Activated CD8-positive, alpha-beta memory T cell treated with anti-CD3 and anti-CD28 coated beads, Interleukin-2, amount 10 ng/mL, durations not matched to agents 7 days and 5 days (primary cell): ENCODE results near the gene CDC37. TPM values are rescaled to one million over a fixed set of nuclear protein-coding genes. Genes with fewer than 3 reads are reported as not detected.
"Not testable (repeated sequence)": the region's sequence is repeated elsewhere in the genome, so short reads cannot be mapped to it uniquely, and the experiment has no call there.

Experiments
- ATAC-seq: fragments of 150-1000 bp; cut with Tn5 transposase; one replicate; pipeline ENCODE4 v1.10.0; 2021; ENCODE audit warnings: moderate library complexity
- CTCF ChIA-PET: fragments of 350-600 bp; sonication (Branson Sonifier 250); formaldehyde crosslinking; loops from one replicate; lab custom pipeline; 2021; ENCODE audit warnings: antibody characterized with exemption; lab: Charles Lee
- DNase-seq: peaks from one replicate; pipeline ENCODE4 v3.0.0-alpha.2; 2020
- H3K27ac Mint-ChIP-seq: one replicate; pipeline ENCODE4 v1.8.0; 2021; ENCODE audit warnings: mild to moderate bottlenecking, mixed read lengths
- H3K27me3 Mint-ChIP-seq: one replicate; pipeline ENCODE4 v1.8.0; 2021; ENCODE audit warnings: mixed read lengths
- H3K36me3 Mint-ChIP-seq: one replicate; pipeline ENCODE4 v1.8.0; 2021; ENCODE audit warnings: mild to moderate bottlenecking, mixed read lengths
- H3K4me1 Mint-ChIP-seq: one replicate; pipeline ENCODE4 v1.8.0; 2021; ENCODE audit warnings: mixed read lengths
- H3K4me3 Mint-ChIP-seq: one replicate; pipeline ENCODE4 v1.8.0; 2021; ENCODE audit warnings: mild to moderate bottlenecking, moderate library complexity, mixed read lengths
- H3K9me3 Mint-ChIP-seq: one replicate; pipeline ENCODE4 v1.8.0; 2022; ENCODE audit warnings: low read depth, mixed read lengths
- total RNA-seq, 2 experiments: library from RNA; stranded (reverse); gene quantifications; one replicate each; pipeline ENCODE4 v1.2.3, GENCODE V29; 2021

Gene CDC37
- total RNA-seq, 2 experiments from 2014 or later: 283 to 309 TPM

DNA sequence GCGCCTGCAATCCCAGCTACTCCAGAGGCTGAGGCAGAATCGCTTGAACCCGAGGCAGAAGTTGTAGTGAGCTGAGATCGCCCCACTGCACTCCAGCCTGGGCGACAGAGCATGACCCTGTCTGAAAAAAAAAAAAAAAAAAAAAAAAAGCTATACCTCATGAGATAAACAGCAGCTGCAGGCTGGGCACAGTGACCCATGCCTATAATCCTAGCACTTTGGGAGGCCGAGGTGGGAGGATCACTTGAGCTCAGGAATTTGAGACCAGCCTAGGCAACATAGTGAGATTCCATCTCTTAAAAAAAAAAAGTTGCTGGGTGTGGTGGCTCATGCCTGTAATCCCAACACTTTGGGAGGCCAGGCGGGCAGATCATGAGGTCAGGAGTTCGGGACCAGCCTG, 4.0 kb downstream of the CDC37 start:
- not testable (repeated sequence) for H3K27ac Mint-ChIP-seq, ATAC-seq, H3K27me3 Mint-ChIP-seq, H3K9me3 Mint-ChIP-seq, H3K4me3 Mint-ChIP-seq, DNase-seq
- peaks cover 30% of the 10 kb centered on the region for H3K36me3 Mint-ChIP-seq
- peaks cover 35% of the 10 kb centered on the region for H3K4me1 Mint-ChIP-seq
- CTCF ChIA-PET: interaction anchor here (1.6 to 23.2 kb wide), 5 partner anchors 8 to 140 kb away, joined by 4 to 1020 read pairs (median 33); partner anchors contain the start of gene PDE4A

- ATAC-seq (no peak), DNase-seq (no peak)
- no peaks in the 10 kb centered on the region for H3K27me3 Mint-ChIP-seq
- H3K36me3 Mint-ChIP-seq: peaks cover 33% of the 10 kb centered on the region
- no peaks in the 10 kb centered on the region for H3K9me3 Mint-ChIP-seq
- H3K27ac Mint-ChIP-seq: no peak overlapping the region
- H3K4me1 Mint-ChIP-seq: peaks cover 35% of the 10 kb centered on the region
- CTCF ChIA-PET: interaction anchor here (1.6 to 23.2 kb wide), 5 partner anchors 8 to 140 kb away, joined by 4 to 1020 read pairs (median 33); partner anchors contain the start of gene PDE4A
- no peak overlapping the region for H3K4me3 Mint-ChIP-seq
These were observed 4.5 kb downstream of the CDC37 start for GRCh38 chr19:10398819-10399218.

GRCh38 chr19:10395917-10396316, 7.4 kb downstream of the CDC37 start:
- peaks cover 20% of the 10 kb centered on the region for H3K4me1 Mint-ChIP-seq

GRCh38 chr19:10395436-10395835, 7.9 kb downstream of the CDC37 start:
- no peak overlapping the region for H3K4me3 Mint-ChIP-seq

More at GRCh38 chr19:10395917-10396316, 7.4 kb downstream of the CDC37 start:
- no peaks in the 10 kb centered on the region for H3K27me3 Mint-ChIP-seq
- no peaks in the 10 kb centered on the region for H3K9me3 Mint-ChIP-seq
- CTCF ChIA-PET: interaction anchor here (0.9 to 12.5 kb wide), 2 partner anchors 126 to 140 kb away, joined by 3 to 339 read pairs; partner anchors contain the start of gene MRPL4
- H3K27ac Mint-ChIP-seq: no peak overlapping the region
- H3K4me3 Mint-ChIP-seq: no peak overlapping the region
- peaks cover 34% of the 10 kb centered on the region for H3K36me3 Mint-ChIP-seq
- ATAC-seq: no peak
- DNase-seq: no peak

GRCh38 chr19:10395003-10395402, 8.3 kb downstream of the CDC37 start:
- H3K4me1 Mint-ChIP-seq: peaks cover 14% of the 10 kb centered on the region
- ATAC-seq (no peak), DNase-seq (no peak)
- peaks cover 38% of the 10 kb centered on the region for H3K36me3 Mint-ChIP-seq
- H3K27ac Mint-ChIP-seq: no peak overlapping the region
- CTCF ChIA-PET: interaction anchor here (1.2 to 12.5 kb wide), 2 partner anchors 14 to 139 kb away, joined by 3 to 339 read pairs; partner anchors contain the start of genes MRPL4 and TYK2
- no peaks in the 10 kb centered on the region for H3K27me3 Mint-ChIP-seq
- no peak overlapping the region for H3K4me3 Mint-ChIP-seq
- H3K9me3 Mint-ChIP-seq: no peaks in the 10 kb centered on the region

More at GRCh38 chr19:10395436-10395835, 7.9 kb downstream of the CDC37 start:
- H3K27ac Mint-ChIP-seq: no peak overlapping the region
- peaks cover 37% of the 10 kb centered on the region for H3K36me3 Mint-ChIP-seq
- H3K27me3 Mint-ChIP-seq: no peaks in the 10 kb centered on the region
- CTCF ChIA-PET: interaction anchor here (12.5 kb wide), 1 partner anchor 140 kb away, joined by 339 read pairs; the partner anchor contains the start of gene MRPL4
- ATAC-seq: no peak
- H3K9me3 Mint-ChIP-seq: no peaks in the 10 kb centered on the region
- DNase-seq: no peak
- peaks cover 18% of the 10 kb centered on the region for H3K4me1 Mint-ChIP-seq

DNA sequence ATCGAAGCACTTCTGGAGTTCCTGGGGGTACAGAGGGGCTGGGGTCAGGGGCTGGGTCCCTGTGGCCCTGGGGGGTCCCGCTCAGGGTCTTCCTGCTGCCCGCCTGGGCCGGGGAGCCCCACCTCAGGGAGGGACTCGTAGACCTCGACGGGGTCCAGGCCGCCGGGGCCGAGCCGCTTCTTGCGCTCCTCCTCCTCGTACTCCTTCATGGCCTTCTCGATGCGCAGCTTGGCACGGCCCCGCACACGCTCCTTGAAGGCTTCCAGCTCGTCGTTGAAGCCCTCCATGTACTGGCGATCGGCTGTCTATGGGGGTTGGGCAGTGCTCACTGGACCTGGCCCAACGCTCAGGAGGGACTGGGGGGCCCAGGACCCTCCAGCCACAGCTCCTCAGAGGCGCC, 10.2 kb downstream of the CDC37 start:
- CTCF ChIA-PET: interaction anchor here (0.6 to 12.5 kb wide), 7 partner anchors 12 to 177 kb away, joined by 3 to 339 read pairs (median 4); partner anchors contain the start of genes ICAM1, MRPL4 and TYK2
- Mint-ChIP-seq H3K9me3 (no peaks in the 10 kb centered on the region), H3K36me3 (peaks cover 36% of the 10 kb centered on the region), H3K4me3 (no peak overlapping the region), H3K27ac (no peak overlapping the region), H3K4me1 (peaks cover 12% of the 10 kb centered on the region), H3K27me3 (no peaks in the 10 kb centered on the region)
- no peak for DNase-seq
- no peak for ATAC-seq

- CTCF ChIA-PET: interaction anchor here (0.7 to 12.5 kb wide), 12 partner anchors 9 to 136 kb away, joined by 3 to 339 read pairs (median 8); partner anchors contain the start of genes CDC37, ICAM1, MRPL4 and RAVER1
These were observed 11.2 kb downstream of the CDC37 start for GRCh38 chr19:10392120-10392519.

DNA sequence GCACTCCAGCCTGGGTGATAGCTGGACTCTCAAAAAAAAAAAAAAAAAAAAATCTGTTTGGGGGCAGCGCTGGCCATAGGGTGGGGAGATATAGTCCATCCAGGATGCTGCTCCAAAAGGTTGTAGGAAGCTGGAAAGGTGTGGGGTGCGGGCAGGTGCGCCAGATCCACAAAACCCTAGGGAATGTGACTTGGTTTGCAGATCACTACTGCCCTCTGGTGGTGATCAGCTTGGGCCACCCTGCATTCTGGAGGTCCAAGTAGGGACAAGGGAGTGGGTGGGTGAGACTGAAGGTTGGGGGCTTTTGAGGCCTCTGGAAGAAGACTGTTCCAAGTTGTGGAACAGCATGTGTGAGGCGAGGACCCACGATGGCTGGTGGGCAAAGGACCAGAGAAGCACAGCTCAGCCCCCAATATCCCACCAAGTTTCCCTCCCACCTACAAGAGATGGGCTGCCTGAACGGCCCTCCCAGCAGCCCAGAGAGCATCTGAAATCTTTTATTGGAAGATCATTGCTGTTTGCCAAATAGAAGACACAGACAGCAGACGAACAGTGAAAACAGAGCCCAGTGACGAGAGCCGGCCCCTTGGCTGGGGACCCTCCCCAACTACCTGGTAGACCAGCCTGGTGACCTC, 12.6 kb downstream of the CDC37 start:
- H3K4me3 Mint-ChIP-seq: no peak overlapping the region
- H3K27me3 Mint-ChIP-seq: no peaks in the 10 kb centered on the region
- ATAC-seq (peak; percentile 62), DNase-seq (peak; percentile 81)
- CTCF ChIA-PET: interaction anchor here (0.6 to 12.5 kb wide), 22 partner anchors 11 to 150 kb away, joined by 3 to 339 read pairs (median 4); partner anchors contain the start of genes CDC37, ICAM1, MRPL4 and TYK2
- H3K9me3 Mint-ChIP-seq: no peaks in the 10 kb centered on the region
- H3K36me3 Mint-ChIP-seq: peaks cover 24% of the 10 kb centered on the region
- H3K27ac Mint-ChIP-seq: no peak overlapping the region
- peaks cover 6% of the 10 kb centered on the region for H3K4me1 Mint-ChIP-seq

More at GRCh38 chr19:10392120-10392519, 11.2 kb downstream of the CDC37 start:
- H3K27me3 Mint-ChIP-seq: no peaks in the 10 kb centered on the region
- H3K4me1 Mint-ChIP-seq: peaks cover 6% of the 10 kb centered on the region
- H3K36me3 Mint-ChIP-seq: peaks cover 31% of the 10 kb centered on the region
- H3K9me3 Mint-ChIP-seq: no peaks in the 10 kb centered on the region
- no peak overlapping the region for H3K27ac Mint-ChIP-seq
- ATAC-seq (no peak), DNase-seq (no peak)
- no peak overlapping the region for H3K4me3 Mint-ChIP-seq

DNA sequence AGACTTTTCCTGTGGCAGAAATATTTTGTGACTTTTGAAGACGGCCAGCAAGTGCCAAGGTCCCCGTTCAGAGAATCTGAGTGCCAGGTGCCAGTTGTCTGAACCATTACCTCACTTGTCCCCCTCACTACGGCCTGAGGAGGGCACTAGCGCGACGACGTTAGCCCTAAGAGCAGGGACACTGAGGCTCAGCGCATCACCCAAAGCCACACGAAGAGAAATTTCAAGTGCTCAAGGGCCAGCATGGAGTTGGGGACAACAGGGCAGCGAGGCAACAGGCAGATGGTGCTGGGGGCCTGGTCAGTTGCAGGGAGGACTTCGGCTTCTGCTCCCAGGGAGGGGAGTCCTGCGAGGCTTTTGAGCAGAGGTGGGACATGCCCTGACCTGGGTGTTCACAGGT, 13.5 kb downstream of the CDC37 start:
- H3K36me3 Mint-ChIP-seq: peaks cover 18% of the 10 kb centered on the region
- no peak for DNase-seq
- CTCF ChIA-PET: interaction anchor here (0.6 to 12.5 kb wide), 35 partner anchors 10 to 459 kb away, joined by 3 to 339 read pairs (median 6); partner anchors contain the start of genes CDC37, DNMT1, ICAM1 and ICAM5
- no peaks in the 10 kb centered on the region for H3K9me3 Mint-ChIP-seq
- no peak for ATAC-seq
- no peak overlapping the region for H3K4me3 Mint-ChIP-seq
- H3K27me3 Mint-ChIP-seq: no peaks in the 10 kb centered on the region
- H3K4me1 Mint-ChIP-seq: peaks cover 6% of the 10 kb centered on the region
- H3K27ac Mint-ChIP-seq: no peak overlapping the region

DNA sequence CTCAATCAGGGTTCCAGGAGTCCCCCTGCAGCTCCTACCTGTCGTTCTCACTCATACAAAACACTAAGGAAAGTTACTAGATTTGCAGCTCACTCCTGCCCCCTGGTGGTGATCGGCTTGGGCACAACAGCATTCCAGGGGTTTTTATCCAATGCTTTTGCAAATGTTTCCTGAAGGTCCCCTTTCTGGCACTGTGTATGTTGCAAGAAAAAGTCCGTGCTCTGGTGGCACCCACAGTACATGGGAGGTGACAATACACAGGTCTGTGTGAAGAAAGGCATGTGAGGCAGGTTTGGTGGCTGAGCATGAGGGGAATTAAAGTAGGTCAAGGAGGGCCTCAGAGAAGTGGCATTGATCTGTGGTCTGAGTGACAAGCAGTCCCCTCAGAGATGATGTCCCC, 14.4 kb downstream of the CDC37 start:
- H3K27me3 Mint-ChIP-seq: no peaks in the 10 kb centered on the region
- DNase-seq (peak; percentile 85), ATAC-seq (peak; percentile 73)
- peaks cover 15% of the 10 kb centered on the region for H3K36me3 Mint-ChIP-seq
- CTCF ChIA-PET: interaction anchor here (0.6 to 12.5 kb wide), 49 partner anchors 8 to 458 kb away, joined by 3 to 339 read pairs (median 5); partner anchors contain the start of genes CDC37, DNMT1, FDX2 and ICAM1
- no peaks in the 10 kb centered on the region for H3K9me3 Mint-ChIP-seq
- peak overlapping the region; percentile 3 for H3K27ac Mint-ChIP-seq
- H3K4me3 Mint-ChIP-seq: no peak overlapping the region
- peaks cover 6% of the 10 kb centered on the region for H3K4me1 Mint-ChIP-seq

GRCh38 chr19:10384580-10384979, 18.8 kb downstream of the CDC37 start:
- Mint-ChIP-seq H3K4me1 (peaks cover 17% of the 10 kb centered on the region), H3K4me3 (no peak overlapping the region), H3K36me3 (peaks cover 6% of the 10 kb centered on the region), H3K9me3 (no peaks in the 10 kb centered on the region), H3K27me3 (no peaks in the 10 kb centered on the region), H3K27ac (no peak overlapping the region)
- CTCF ChIA-PET: interaction anchor here (1.4 to 12.5 kb wide), 3 partner anchors 19 to 129 kb away, joined by 4 to 339 read pairs (median 320); partner anchors contain the start of genes CDC37, ICAM1 and MRPL4
- ATAC-seq (no peak), DNase-seq (no peak)

DNA sequence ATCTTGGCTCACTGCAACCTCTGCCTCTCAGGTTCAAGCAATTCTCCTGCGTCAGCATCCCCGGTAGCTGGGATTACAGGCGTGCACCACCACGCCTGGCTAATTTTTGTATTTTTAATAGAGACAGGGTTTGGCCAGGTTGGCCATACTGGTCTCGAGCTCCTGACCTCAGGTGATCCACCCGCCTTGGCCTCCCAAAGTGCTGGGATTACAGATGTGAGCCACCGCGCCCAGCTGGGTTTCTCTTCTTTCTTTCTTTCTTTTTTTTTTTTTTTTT, 20.2 kb downstream of the CDC37 start:
- CTCF ChIA-PET: interaction anchor here (0.7 to 12.5 kb wide), 5 partner anchors 20 to 183 kb away, joined by 3 to 320 read pairs (median 7); partner anchors contain the start of genes CDC37 and ICAM1
- not testable (repeated sequence) for ATAC-seq, DNase-seq, H3K9me3 Mint-ChIP-seq, H3K27ac Mint-ChIP-seq, H3K27me3 Mint-ChIP-seq, H3K4me3 Mint-ChIP-seq
- H3K4me1 Mint-ChIP-seq: peaks cover 21% of the 10 kb centered on the region
- peaks cover 15% of the 10 kb centered on the region for H3K36me3 Mint-ChIP-seq
